ENCODE data around the gene SLC22A23.

SLC22A23 gene

GRCh38 chr6:3500262-3501014 lies 43.6 kb upstream of the SLC22A23 start:
- H3K27ac Mint-ChIP-seq = no peak overlapping the region
- H3K9me3 Mint-ChIP-seq = peaks cover 3% of the 10 kb centered on the region
- DNase-seq = no peak
- H3K36me3 Mint-ChIP-seq (ENCODE audit: low read depth) = no peaks in the 10 kb centered on the region
- H3K27me3 Mint-ChIP-seq (ENCODE audit: low read depth, poor library complexity) = peaks cover 7% of the 10 kb centered on the region
- peaks cover 57% of the 10 kb centered on the region for H3K4me1 Mint-ChIP-seq
- no peak for TF ChIP-seq CTCF (IDR thresholded peaks at IDR 0.05)
- H3K4me3 Mint-ChIP-seq = peak overlapping the region; percentile 15

- Mint-ChIP-seq H3K9me3 (no peaks in the 10 kb centered on the region), H3K4me3 (no peak overlapping the region), H3K36me3 (ENCODE audit: low read depth) (no peaks in the 10 kb centered on the region), H3K4me1 (peaks cover 51% of the 10 kb centered on the region), H3K27ac (no peak overlapping the region), H3K27me3 (ENCODE audit: low read depth, poor library complexity) (peaks cover 7% of the 10 kb centered on the region)
- DNase-seq = no peak
- TF ChIP-seq CTCF (IDR thresholded peaks at IDR 0.05) = no peak
Observed at GRCh38 chr6:3499603-3500002, 42.8 kb upstream of the SLC22A23 start.

GRCh38 chr6:3496395-3496794 lies 39.5 kb upstream of the SLC22A23 start:
- Mint-ChIP-seq H3K4me3 (no peak overlapping the region), H3K36me3 (ENCODE audit: low read depth) (no peaks in the 10 kb centered on the region), H3K27me3 (ENCODE audit: low read depth, poor library complexity) (peaks cover 7% of the 10 kb centered on the region), H3K27ac (no peak overlapping the region), H3K9me3 (no peaks in the 10 kb centered on the region), H3K4me1 (peaks cover 30% of the 10 kb centered on the region)
- DNase-seq = no peak
- TF ChIP-seq CTCF (IDR thresholded peaks at IDR 0.05) = no peak

- Mint-ChIP-seq H3K27ac (no peak overlapping the region), H3K4me1 (peaks cover 17% of the 10 kb centered on the region), H3K4me3 (no peak overlapping the region), H3K36me3 (ENCODE audit: low read depth) (no peaks in the 10 kb centered on the region), H3K27me3 (ENCODE audit: low read depth, poor library complexity) (peaks cover 7% of the 10 kb centered on the region), H3K9me3 (no peaks in the 10 kb centered on the region)
- no peak for DNase-seq
- TF ChIP-seq CTCF (IDR thresholded peaks at IDR 0.05) = no peak
Observed at GRCh38 chr6:3494391-3495100, 37.7 kb upstream of the SLC22A23 start.

GRCh38 chr6:3490625-3490980 lies 33.8 kb upstream of the SLC22A23 start:
- no peak overlapping the region for H3K27ac Mint-ChIP-seq
- no peak for TF ChIP-seq CTCF (IDR thresholded peaks at IDR 0.05)
- H3K36me3 Mint-ChIP-seq (ENCODE audit: low read depth) = no peaks in the 10 kb centered on the region
- H3K9me3 Mint-ChIP-seq = peaks cover 4% of the 10 kb centered on the region
- H3K27me3 Mint-ChIP-seq (ENCODE audit: low read depth, poor library complexity) = peaks cover 4% of the 10 kb centered on the region
- H3K4me1 Mint-ChIP-seq = peaks cover 24% of the 10 kb centered on the region
- no peak overlapping the region for H3K4me3 Mint-ChIP-seq
- DNase-seq = no peak
